ENCODE data around the gene RIC8B.

RIC8B gene

DNA sequence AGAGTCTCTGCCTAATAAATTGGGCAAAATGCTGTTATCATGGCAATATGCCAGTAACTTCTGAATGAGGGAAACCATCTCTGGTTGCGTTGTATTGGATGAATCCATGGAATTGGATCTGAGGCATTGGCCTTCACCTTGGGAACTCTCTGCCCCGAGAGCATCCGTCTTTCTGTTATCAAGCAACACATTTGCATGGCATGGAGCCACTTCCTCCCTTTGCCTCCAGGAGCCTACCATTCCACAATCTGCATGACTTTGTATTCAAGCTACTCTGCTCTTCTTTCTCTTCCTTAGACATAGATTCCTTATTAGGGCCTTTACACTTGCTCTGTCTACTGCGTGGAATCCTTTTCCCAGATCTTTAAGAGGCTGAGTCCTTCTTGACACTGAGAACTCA lies 57.2 kb downstream of the RIC8B start:
- Histone ChIP-seq H3K36me3 (ENCODE audit: insufficient read depth, low read length) (no peaks in the 10 kb centered on the region), H3K9ac (ENCODE audit: low read length) (no peak overlapping the region), H3K4me3 (ENCODE audit: low read depth, low read length, poor library complexity, severe bottlenecking) (no peak overlapping the region), H3K9me3 (ENCODE audit: low read length) (no peaks in the 10 kb centered on the region), H3K27ac (ENCODE audit: low read depth, low read length, poor library complexity, severe bottlenecking) (no peak overlapping the region), H3K27me3 (ENCODE audit: insufficient read depth, low read length) (no peaks in the 10 kb centered on the region), H4K20me1 (ENCODE audit: insufficient read depth, low read length) (no peaks in the 10 kb centered on the region), H3K9me2 (ENCODE audit: low read depth, low read length) (no peaks in the 10 kb centered on the region), H3K4me2 (ENCODE audit: low read length) (no peak overlapping the region), H3K79me2 (ENCODE audit: insufficient read depth, low read length) (no peaks in the 10 kb centered on the region), H2AFZ (ENCODE audit: low read length) (no peak overlapping the region), H3F3A (ENCODE audit: insufficient read depth, low read length) (no peaks in the 10 kb centered on the region), H3K4me1 (ENCODE audit: insufficient read depth, low read length, severe bottlenecking) (no peaks in the 10 kb centered on the region)
- TF ChIP-seq, protein P1, sequence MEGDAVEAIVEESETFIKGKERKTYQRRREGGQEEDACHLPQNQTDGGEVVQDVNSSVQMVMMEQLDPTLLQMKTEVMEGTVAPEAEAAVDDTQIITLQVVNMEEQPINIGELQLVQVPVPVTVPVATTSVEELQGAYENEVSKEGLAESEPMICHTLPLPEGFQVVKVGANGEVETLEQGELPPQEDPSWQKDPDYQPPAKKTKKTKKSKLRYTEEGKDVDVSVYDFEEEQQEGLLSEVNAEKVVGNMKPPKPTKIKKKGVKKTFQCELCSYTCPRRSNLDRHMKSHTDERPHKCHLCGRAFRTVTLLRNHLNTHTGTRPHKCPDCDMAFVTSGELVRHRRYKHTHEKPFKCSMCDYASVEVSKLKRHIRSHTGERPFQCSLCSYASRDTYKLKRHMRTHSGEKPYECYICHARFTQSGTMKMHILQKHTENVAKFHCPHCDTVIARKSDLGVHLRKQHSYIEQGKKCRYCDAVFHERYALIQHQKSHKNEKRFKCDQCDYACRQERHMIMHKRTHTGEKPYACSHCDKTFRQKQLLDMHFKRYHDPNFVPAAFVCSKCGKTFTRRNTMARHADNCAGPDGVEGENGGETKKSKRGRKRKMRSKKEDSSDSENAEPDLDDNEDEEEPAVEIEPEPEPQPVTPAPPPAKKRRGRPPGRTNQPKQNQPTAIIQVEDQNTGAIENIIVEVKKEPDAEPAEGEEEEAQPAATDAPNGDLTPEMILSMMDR (IDR thresholded peaks at IDR 0.05; ENCODE audit: low read length) = no peak
- no peak for TF ChIP-seq EZH2 (IDR thresholded peaks at IDR 0.05; ENCODE audit: borderline replicate concordance, low read length)

DNA sequence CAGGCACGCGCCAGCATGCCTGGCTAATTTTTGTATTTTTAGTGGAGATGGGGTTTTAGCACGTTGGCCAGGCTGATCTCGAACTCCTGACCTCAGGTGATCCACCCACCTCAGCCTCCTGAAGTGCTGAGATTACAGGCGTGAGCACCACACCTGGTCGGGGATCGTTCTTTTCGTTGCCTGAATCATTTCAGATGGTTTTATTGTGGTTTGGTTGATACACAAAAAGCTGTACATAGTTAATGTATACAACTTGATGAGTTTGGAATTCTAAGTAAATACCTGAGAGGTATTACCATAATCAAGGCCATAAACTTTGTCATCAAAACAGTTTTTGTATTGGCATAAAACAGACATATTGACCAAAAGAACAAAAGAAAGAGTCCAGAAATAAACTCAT lies 63.3 kb downstream of the RIC8B start:
- TF ChIP-seq, protein P1 (IDR thresholded peaks at IDR 0.05; ENCODE audit: low read length) = no peak
- no peak for TF ChIP-seq EZH2 (IDR thresholded peaks at IDR 0.05; ENCODE audit: borderline replicate concordance, low read length)
- H3K27me3 ChIP-seq (ENCODE audit: insufficient read depth, low read length) = no peaks in the 10 kb centered on the region
- H3K4me2 ChIP-seq (ENCODE audit: low read length) = no peak overlapping the region
- H3K4me1 ChIP-seq (ENCODE audit: insufficient read depth, low read length, severe bottlenecking) = no peaks in the 10 kb centered on the region
- no peaks in the 10 kb centered on the region for H3K9me2 ChIP-seq (ENCODE audit: low read depth, low read length)
- H3K79me2 ChIP-seq (ENCODE audit: insufficient read depth, low read length) = no peaks in the 10 kb centered on the region
- no peaks in the 10 kb centered on the region for H3K9me3 ChIP-seq (ENCODE audit: low read length)
- H4K20me1 ChIP-seq (ENCODE audit: insufficient read depth, low read length) = no peaks in the 10 kb centered on the region
- H3K36me3 ChIP-seq (ENCODE audit: insufficient read depth, low read length) = no peaks in the 10 kb centered on the region
- no peak overlapping the region for H3K9ac ChIP-seq (ENCODE audit: low read length)
- H3K27ac ChIP-seq (ENCODE audit: low read depth, low read length, poor library complexity, severe bottlenecking) = no peak overlapping the region
- no peak overlapping the region for H2AFZ ChIP-seq (ENCODE audit: low read length)
- H3F3A ChIP-seq (ENCODE audit: insufficient read depth, low read length) = no peaks in the 10 kb centered on the region
- H3K4me3 ChIP-seq (ENCODE audit: low read depth, low read length, poor library complexity, severe bottlenecking) = no peak overlapping the region

DNA sequence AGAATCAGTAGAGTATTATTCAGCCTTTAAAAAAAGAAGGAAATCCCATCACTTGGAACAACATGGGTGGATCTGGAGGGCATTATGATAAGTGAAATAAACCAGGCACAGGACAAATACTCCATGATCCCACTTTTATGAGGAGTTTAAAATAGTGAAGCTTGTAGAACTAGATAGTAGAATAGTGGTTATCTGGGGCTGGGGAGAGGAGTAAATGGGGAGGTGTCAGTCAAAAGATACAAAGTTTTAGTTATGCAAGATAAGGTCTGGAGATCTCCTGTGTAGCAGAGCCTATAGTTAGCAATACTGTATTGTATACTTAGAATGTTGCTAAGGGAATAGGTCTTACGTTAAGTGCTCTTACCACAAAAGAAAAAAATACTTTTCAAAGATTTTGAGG lies 64.9 kb downstream of the RIC8B start:
- no peaks in the 10 kb centered on the region for H3K9me2 ChIP-seq (ENCODE audit: low read depth, low read length)
- no peak overlapping the region for H3K4me2 ChIP-seq (ENCODE audit: low read length)
- no peaks in the 10 kb centered on the region for H3K79me2 ChIP-seq (ENCODE audit: insufficient read depth, low read length)
- TF ChIP-seq, protein P1 (IDR thresholded peaks at IDR 0.05; ENCODE audit: low read length) = no peak
- TF ChIP-seq EZH2 (IDR thresholded peaks at IDR 0.05; ENCODE audit: borderline replicate concordance, low read length) = no peak
- no peaks in the 10 kb centered on the region for H3K27me3 ChIP-seq (ENCODE audit: insufficient read depth, low read length)
- H3K9me3 ChIP-seq (ENCODE audit: low read length) = no peaks in the 10 kb centered on the region
- no peak overlapping the region for H3K9ac ChIP-seq (ENCODE audit: low read length)
- no peak overlapping the region for H3K4me3 ChIP-seq (ENCODE audit: low read depth, low read length, poor library complexity, severe bottlenecking)
- H3K4me1 ChIP-seq (ENCODE audit: insufficient read depth, low read length, severe bottlenecking) = no peaks in the 10 kb centered on the region
- H4K20me1 ChIP-seq (ENCODE audit: insufficient read depth, low read length) = no peaks in the 10 kb centered on the region
- H3K27ac ChIP-seq (ENCODE audit: low read depth, low read length, poor library complexity, severe bottlenecking) = no peak overlapping the region
- H3F3A ChIP-seq (ENCODE audit: insufficient read depth, low read length) = no peaks in the 10 kb centered on the region
- no peaks in the 10 kb centered on the region for H3K36me3 ChIP-seq (ENCODE audit: insufficient read depth, low read length)
- H2AFZ ChIP-seq (ENCODE audit: low read length) = no peak overlapping the region
